Mucosa of gallbladder (tissue), 1 donor: ENCODE data around the gene C14orf93. TPM values are rescaled to one million over a fixed set of nuclear protein-coding genes. Genes with fewer than 3 reads are reported as not detected.

Experiments used
- DNase-seq: peaks from one replicate; pipeline ENCODE4 v3.0.0-alpha.2; 2020; ENCODE audit warnings: low spot score
- total RNA-seq: library from RNA; stranded (reverse); gene quantifications from one replicate; pipeline ENCODE4 v1.2.1, GENCODE V29; 2021
- donor health status: DM: no; HTN: no; CAD: no.

Gene C14orf93
- total RNA-seq, 1 donor from 2014 or later: 13.9 TPM

DNA sequence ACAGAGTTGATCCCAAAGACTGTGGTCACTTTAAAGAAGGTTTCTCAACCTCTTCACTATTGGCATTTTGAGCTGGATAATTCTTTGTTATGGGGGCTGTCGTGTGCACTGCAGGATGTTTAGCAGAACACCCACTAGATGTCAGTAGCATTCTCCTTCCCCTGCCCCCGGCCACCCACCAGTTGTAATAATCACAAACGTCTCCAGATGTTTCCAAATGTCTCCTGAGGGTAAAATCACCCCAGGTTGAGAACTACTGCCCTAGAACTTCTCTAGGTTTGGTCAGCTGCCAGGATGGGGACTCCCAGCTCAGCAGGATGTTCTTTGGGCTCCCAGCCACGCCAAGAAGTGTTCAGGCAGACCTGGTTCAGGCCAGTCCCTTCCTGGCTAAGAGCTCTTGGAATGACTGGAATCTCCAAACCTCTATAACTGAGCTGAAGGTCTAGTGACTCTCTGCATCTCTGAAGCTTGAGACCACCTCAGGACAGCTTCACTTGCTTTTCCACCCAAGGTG is 15.1 kb downstream of the C14orf93 start:
- DNase-seq: no peak

DNA sequence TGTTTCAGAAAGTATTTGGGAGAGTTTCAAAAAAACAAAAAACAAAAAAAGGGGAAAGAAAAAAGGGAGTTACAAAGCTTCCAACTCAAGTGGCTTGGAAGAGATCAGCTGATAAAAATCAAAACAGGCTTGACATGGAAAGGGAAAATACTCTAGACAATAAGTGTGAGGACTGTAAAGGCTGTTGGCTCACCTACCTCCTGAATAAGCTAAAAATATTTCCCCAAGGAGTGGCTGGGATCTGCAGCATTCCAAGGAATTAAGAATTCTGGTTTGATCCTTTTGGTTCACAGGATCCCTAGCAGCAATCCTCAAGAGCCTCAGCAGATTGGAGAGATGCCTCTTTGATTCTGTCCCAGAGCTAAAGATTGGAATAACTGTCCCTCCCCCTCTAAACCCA is 16.4 kb downstream of the C14orf93 start:
- no peak for DNase-seq

DNA sequence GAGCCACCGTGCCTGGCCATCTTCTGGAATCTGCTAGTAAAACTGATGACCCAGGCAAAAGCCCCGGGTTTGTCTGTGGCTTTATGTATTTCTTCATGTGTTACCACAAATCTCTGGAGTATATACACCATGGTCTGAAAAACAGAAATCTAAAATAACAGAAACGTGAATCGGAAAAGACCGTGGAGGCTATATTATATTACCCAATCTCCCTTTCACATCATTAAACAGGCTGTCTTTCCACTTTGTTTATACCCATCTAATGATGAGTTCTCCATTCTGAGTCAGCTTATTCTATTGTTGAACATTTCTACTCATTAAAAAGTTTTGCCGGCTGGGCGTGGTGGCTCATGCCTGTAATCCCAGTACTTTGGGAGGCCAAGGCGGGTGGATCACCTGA is 18.1 kb downstream of the C14orf93 start:
- DNase-seq: no peak

DNA sequence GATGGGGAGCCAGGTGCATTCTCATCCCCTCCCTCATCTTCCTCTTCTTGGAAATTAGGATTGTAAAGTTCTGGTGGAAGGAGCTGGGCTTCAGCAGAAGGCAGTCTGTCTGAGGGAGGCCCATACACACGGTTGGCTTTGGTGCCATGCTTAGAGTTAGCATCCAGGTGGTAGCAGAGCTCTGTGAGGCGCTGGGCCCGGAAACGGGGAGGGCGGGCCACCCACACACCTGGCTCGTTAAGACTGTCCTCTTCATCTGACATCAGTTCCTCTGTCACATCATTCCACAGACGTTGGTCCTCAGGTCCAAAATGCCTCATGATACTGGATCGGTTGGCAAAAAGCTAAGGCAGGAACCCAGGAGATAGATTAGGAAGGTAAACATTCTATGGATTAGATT is 22.7 kb downstream of the C14orf93 start:
- DNase-seq: no peak

DNA sequence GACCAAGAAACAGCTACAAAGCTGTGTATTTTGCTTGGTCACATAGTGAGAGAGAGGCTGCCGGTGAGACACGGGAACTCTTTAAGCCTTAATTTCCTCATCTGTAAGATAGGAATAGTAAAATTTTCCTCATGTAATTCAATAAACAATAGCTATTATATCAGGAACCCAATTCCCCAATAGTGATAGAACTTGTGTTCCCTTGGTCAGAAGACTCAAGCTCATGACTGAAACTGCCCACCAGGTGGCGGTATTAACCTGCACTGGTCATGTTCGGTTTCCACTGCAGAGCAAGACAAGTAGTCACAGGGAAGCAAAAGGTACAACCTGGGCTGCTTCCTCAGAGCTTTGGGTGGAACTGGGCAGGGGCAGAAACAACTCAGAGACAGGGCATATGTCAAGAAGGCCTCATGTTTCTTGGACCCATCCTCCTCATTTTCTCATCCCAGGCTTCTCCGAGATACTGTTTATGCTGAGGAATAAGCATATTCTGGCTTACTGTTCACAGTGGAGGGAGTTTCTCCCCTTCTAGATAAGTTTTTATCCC is 23.4 kb downstream of the C14orf93 start:
- peak; percentile 91 for DNase-seq

DNA sequence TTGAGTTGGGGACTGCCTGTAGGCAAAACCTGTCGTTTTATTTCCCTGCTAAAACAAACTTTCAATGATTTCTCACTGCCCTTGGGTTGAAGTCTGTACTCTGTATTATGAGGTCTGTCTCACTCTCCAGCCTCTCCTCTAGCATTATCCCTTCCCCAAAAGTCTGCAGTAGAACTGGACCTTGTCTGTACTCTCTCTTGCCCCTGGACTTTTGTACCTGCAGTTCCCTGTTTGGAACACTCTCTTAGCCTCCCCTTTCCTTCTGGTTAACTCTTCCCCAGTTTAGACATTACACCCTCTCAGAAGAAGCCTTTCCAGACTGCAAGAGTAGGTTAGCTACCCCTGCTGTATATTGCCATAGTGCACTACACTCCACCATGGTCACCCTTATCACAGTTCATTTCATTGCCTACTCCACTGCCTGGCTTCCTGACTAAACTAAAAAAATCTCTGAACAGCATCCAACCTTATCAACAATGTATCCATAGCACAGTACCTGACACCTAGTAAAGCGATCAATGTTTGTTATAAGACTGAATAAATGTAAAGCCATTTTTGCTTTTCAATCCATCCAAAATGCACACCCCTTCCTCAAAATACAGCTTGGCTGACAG is 23.9 kb downstream of the C14orf93 start:
- no peak for DNase-seq

DNA sequence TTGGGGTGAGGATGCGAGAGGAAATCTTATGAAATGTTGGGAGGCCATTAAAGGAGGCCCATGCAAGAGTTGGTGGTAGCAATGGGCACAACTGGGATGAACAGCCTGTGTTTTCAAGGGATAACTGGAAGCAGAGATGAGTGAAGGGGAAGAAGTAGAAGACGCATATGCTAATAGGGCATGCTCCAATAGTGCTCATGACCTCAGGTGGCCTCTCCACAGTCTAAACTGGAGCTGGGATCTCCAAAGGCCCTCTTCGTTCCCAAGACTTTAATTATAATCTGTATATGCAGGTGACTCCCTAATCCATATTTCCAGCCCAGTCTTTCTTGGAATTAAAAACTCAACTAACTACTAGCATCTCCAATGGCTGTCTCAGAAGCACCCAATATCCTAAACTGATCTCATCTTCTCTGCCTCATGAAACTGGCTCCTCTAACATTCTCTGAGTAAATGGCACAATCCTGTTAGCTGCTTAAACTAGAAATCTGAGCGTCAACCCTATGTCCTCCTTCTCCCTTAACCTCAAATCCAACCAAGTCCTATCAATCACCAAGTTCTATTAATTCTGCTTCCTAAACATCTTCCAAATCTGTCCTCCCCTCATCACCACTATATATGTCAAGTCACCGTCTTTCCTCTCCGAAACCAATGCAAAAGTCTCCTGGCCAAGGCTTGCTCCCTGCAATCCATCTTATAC is 24.8 kb downstream of the C14orf93 start:
- DNase-seq: no peak

DNA sequence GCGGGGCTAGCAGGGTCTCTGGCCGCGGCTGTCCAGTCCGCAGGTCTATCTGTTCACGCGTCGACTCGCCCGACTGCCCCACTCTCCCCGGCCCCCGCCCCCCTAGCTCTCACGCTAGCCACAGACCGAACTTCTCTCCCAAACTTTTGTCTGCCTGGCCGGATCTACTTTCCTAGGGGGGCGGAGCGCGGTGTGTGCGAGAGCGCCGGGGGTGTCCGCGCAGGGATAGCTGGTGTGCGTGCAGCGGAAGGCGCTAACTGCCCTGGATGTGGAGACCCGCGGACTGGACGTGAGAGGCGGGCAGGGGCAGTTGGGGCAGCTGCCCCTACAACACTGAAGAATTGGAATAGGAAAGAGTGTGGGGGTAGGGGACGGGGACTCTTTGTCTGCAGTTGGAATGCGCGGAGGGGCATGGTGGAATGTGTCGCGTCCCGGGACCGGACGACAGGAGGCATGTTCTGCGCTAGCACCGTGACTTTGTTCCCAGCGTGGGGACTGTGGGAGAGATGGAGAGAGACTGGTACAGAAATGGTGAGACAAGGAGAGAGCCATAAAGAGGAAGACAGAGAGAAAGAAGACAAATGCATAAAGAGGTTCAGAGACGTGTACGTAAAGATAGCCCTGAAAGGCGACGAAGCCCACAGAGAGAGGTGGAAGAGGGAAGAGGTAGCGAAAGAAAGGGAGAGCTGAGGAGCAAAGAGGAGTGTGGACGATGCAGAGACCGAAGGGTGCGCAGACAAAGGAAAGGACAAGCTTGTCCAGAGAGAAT is 27.3 kb downstream of the C14orf93 start, which contains the start of gene AJUBA:
TSS of gene AJUBA (minus strand) at position 75 of the 769 bp plus-strand sequence. CDS start 285 bp downstream, outside the sequence.
- DNase-seq: peak; percentile 90

DNA sequence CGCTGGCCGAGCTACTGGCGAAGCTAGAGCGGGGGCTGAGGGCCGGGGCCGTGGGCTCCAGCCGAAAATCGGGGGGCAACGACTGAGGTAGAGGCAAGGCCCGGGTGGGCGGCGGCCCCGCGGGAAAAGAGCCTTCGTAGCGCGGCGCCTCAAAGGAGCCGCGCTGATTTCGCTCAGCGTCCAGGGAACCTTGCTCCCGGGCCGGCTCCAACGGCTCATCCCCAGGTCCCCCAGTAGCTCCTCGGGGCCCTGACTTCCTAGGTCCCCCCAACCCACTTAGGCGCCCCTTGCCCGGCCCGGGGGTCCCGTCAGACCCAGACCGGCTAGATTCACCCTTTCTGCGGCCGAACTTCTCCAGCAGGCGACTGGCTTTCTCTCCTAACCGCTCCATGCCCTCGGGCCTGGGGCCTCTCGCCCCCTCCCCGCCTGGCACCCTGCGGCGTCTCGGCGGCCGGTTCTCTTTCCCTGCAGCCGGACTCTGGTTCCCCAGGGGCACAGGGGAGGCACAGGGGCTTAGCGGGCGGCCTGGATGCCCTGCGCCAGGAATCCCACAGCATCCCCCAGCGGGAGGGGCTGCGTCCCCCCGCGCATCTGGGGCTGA is 28.0 kb downstream of the C14orf93 start:
- no peak for DNase-seq

DNA sequence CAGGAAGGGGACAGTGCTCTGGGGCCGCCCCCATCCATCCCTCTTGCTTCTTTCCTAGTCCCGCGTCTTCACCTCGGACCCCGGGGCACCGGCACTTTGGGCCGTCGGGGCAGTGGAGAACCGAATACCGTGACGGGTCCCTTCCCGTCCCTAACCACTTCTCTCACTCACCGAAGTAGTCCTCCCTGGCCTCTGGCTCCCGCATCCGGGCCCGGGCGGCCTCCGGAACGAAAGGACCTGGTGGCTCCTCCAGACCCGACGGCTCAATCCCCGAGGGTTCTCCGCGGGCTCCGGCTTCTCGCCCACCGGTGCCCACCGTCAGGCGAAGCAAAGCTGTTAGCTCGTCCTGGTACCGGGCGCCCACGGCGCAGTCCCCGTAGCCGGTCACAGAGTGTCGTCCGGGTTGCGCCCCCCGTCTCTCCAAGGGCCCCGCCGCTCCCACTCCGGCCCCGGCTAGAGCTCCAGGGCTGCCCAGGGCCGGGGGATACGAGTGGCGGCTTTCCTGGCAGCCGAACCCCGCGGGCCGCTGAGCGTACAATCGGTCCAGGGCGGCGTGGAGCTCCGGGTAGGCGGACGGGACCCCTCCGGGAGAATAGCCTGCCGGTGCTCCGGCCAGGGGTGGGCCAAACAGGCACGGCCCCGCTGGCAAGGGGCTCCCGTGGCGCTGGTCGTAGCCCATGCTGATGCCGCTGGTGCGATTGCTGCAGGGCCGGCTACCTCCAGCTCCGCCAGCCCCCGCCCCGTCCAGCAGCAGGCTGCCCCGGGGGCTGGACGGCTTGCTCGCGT is 28.7 kb downstream of the C14orf93 start:
- no peak for DNase-seq

DNA sequence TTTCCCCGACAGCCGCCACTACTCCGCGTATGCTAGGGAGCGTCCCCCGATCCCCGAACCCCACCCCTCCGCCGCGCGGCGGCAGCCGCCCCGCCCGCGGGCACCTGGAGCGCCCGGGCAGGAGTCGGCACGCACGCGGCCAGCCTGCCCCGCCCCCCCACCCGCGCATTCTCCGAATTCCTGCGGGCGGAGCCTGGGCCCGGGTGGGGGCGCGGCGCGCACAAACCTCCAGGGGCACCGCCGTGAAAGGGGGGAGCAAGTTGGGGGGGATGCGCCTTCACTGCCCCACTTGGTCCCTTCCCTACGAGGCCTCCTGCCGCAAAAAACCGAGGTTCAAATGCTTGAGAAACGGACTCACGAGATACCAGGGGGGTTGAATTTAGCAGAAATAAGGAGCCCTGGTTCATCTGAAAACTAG is 29.3 kb downstream of the C14orf93 start:
- DNase-seq: peak; percentile 51

DNA sequence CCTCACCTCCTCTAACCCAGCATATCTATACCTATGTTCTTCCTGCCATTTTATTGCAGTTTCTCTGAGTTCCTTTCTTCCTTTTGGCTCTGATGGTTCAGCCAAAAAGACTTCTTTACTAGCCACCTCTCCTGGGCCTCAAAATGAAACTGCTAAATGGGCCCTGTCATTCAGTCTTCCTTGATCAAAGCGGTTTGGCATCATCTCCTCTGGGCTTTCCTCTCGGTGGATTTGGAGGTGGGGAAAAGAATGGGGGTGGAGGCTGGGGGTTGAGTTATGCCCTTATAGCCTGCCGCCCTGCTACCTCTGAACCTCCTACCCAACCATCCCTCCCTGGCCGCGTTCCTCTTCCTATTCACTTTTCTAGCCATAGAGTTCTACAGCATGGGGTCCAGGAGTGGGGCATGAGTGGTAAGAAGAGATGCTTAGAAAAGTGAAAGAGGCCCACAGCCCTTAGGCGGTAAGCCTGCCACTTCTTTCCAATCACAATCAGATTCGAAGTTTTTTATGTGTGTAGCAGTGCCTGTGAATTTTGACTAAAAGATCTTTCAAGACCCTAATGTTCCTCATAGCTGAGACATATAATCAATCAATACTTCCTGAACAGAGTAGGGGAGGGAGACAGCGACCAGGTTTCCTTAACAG is 30.1 kb downstream of the C14orf93 start:
- no peak for DNase-seq

DNA sequence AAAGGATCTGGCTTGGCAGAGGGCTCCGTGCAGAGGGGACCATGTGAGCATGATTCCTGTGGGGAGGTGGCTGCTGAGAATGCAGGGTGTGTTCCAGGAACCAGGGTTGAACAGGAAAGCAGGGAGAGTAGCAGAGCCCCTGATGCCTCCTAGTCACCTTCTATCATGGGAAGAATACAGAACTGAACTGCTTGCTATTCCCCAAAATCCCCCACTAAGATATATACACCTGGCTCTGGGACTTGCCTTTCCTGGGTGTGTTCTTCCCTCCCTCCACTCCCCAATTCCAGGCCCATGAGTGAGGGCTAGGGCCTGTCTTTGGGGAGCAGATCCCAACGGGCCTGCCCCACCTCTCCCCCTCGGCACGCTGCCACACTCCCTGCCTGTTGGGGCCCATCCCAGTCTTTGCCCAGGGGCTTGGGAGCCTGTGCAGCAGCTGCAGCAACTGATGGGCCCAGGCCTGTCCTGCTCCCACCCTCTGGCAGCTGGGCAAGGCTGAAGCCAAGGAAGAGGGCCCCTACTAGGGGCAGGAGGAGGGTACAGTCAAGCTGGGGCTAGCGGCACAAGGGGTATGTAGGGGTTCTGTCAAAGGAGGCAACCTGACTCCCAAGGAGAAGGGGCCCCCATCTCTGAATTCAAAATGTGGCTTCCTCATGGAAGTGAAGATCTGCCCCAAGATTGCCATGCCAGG is 30.8 kb downstream of the C14orf93 start:
- DNase-seq: no peak

DNA sequence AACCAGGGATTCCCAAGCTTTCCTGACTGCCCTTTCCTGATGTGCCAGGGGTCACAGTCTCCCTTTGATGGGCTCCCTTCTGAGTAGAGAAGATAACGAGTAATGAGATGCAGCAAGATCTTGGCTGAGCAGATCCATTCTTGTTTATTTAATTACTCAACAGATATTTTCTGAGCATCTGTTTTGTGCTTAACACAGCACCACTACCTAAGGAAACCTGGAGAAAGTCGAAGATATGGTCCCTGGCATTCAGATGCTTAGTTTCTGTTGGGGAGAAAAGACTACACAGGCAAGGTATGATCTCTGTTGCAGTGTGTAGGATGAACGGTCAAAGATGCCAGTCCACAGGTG is 31.5 kb downstream of the C14orf93 start:
- DNase-seq: no peak

DNA sequence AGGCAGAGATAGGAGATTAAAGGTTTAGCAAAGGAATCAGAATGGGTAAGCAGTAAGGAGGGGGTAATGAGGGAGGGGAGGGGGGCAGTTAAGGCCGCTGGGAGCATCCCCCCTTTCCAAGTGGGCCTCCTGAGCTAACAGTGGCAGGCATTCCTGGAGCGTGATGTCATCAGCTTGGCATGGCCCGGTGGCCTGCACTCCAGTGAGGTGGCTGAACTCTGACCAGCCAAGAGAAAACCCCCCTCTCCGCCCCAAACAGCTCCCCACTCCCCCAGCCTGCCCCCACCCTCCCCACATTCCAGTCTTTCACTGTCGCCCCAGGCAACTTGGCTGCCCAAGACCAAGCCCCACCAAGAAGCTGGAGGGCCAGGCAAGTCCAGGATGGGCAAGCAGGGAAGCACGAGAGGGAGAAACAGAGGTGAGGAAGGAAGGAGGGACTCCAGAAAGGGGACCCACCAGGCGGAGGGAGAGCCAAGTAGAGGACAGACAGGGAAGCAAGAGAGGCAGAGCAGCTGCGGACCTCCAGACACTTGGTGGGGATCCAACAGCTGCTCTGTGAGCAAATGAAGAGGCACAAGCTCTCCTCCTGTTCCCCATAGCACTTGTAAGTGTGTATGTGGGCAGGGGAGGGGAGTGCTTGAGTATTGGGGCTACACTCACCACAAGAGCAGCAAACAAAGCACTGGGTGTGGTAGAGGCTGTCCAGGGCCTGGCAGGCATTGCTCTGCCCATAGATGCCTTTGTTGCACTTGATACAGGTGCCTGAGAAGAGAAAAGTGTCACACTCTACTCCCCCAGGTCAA is 32.1 kb downstream of the C14orf93 start:
- DNase-seq: peak; percentile 77

DNA sequence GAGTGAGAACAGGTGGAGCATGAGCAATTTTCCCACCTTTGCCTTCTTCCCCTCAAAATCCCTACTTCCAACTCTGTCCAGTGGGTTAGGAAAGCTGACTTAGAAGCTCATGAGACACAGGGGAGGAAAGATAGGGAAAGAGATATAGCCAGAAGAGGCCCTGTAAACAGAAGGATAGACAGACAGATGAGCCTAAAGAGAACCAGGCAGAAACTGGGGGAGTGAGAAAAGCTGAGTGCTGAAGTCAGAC is 32.6 kb downstream of the C14orf93 start:
- no peak for DNase-seq

DNA sequence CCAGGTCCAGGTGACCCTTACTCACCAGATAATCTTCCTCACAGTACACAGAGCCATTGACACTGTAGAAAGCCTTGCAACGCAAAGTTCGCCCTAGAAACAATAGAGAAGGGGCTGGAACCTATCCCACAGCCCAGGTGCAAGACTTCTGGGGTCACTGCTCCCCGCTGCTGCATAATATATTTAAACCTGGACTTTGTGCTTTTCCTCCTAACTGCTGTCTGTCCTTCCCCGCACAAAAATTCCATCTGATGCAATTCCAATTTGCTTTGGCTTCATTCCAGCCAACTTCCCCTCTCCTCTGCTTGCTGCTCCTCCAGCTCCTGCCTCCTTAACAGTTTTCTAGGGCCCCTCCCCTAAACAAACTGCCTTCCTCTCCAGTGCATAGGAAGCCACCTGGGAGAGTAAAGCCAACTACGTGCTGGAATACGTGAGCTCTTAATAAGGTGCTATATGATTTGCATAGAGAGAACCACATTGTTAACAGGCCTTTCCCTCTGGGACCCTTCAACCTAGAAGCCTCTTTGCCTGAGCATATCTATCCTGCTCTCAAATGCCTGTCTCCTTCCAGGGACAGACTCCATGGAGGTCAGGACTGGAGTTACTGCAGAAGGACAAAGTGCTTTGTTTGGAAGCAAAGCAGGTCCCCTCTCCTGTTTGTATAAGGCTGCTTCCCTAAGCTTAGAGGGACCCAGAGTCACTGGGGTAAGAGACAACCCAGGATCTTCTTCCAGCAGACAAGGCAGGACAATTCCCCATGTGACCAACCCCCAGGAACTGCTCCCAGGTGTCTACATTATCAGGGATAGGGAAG is 33.1 kb downstream of the C14orf93 start:
- peak; percentile 77 for DNase-seq

DNA sequence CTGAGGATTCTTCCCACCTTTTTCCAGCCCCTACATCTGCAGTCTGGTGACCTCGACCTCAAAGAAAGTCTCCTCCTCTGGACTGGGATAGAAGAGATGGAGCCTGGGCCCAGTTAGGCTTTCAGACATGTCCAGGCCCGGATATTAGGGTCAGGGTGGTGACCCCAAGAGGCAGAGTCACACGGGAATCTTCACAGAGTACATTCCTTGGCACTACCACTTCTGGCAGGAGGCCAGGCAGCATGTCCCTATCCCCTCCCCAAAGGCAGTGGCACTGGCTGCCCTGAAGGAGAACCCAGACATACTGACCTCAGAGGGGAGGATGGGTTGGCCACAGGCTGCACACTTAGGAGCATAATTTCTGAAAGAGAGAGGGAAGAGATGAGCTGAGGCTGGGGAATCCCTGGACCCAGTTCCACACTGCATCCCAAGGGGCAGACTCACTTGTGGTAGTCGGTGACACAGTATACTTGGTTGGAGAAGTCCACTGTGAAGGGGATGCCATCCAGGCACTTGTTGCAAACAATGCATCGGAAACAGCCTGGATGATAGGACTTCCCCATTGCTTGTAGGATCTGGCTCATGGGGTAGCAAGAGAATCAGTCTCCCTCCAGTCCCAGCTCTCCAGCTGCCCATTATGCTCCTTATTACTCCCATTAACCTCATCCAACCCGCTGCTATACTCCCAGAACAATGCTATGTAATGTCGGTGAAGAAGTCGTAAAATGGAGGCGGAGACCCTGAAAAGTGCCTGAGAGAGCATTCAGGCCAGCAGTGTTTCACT is 35.2 kb downstream of the C14orf93 start:
- no peak for DNase-seq
